DMS114 treated with DMSO at 0.1 percent for 48 hours (cell line): Measurements from ENCODE around the gene SLC4A1.
A peak's percentile ranks its signal among the peaks of the same experiment; 100 is the strongest.

Experiments used
- DNase-seq: peaks from one replicate; lab custom pipeline; 2025; ENCODE audit not compliant: unreplicated experiment; lab: John Stamatoyannopoulos, UW

The SLC4A1 gene

DNA sequence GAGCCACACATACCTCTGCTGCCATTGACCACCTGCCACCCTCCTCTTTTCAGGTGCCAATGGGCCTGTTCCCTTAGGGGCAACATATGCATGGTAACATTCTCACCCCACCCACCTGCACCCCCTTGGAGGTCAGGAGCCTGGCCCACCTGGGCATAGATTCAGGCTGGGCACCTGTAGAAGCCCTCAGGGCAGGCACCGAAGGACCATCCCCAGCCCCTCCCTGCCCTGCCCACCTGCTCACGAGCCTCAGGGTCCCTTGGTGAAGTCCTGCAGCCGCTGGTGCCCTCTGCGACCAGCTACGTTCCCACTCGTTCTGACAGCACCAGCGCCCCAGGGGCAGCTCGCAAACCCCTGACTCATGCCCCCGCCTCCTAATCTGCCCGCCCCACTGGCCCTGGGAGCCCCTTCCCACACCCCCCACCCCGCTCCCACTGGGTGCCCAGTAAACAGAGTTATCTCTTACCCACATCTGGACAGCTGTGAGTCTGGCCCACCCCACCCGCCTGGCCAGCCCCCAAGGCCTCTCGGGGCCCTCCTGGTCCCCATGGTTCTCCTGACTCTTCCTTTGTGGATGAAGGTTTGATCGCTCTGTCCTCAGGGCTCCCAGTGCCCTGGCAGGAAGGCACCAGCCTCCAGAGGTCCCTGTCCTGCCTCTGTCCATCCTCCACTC, at the start of gene SLC4A1:
Gene SLC4A1, minus strand, starts transcription at position 318 of the 673 bp plus-strand sequence. CDS start 5,269 bp downstream, outside the sequence.
- DNase-seq = no peak

DNA sequence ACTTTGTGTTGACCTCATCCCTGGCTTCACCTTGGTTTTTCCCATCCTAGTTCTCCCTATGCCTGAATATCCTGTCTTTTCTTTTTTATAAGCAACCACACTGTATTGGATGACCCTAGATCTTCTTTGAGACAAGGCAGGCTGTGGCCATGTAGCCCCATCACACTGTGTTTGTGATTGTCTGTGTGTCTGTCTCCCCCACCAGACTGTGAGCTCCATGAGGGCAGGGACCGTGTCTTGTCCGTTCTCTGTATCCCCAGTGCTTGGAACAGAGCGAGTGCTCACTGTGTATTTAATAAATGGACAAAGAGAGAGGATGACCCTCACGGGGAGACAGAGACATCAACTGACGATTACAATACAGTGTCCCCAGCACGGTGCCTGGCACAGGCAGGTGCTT, 49.6 kb upstream of the SLC4A1 start:
- no peak for DNase-seq

DNA sequence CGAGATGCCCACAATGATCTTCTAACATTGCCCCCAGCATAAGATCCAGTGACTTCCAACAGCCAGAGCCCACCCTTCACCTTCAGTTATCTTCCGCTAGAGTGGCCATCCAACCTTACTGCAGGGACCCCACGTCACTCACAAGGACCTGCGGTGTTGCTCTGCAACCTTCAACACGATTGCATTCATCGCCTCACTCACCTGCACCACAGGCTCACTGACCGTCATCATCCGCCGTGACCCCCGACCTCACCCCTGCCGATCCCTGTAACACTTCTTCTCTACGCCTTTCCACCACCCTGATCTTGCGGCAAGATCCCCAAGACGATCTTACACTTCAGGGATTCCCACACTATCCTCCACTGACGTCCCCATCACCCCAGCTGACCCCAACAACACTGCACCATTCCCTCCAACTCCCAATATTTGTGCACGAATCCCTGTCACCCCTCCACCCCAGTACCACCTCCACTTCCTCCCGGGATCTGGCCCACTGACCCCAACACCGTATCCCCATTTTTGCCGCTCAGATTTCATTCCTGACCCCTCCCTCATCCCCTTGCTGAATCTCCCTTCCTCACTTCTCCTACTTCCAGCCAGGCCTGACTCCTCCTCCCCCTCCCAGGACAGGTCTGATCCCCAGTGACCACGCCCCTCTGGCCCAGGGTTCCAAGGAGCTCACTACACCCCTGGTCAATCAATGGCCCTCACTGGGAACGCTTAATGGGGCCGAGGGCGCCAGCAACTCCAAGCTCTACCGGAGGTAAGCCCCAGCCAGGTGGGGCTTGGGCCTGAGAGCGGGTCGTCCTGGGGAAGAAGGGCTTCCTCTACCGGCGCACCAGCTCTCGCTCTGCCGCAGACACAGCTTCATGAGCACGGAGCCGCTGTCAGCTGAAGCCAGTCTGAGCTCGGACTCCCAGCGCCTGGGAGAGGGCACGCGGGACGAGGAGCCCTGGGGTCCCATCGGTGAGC, 48.1 kb upstream of the SLC4A1 start:
- DNase-seq = no peak

DNA sequence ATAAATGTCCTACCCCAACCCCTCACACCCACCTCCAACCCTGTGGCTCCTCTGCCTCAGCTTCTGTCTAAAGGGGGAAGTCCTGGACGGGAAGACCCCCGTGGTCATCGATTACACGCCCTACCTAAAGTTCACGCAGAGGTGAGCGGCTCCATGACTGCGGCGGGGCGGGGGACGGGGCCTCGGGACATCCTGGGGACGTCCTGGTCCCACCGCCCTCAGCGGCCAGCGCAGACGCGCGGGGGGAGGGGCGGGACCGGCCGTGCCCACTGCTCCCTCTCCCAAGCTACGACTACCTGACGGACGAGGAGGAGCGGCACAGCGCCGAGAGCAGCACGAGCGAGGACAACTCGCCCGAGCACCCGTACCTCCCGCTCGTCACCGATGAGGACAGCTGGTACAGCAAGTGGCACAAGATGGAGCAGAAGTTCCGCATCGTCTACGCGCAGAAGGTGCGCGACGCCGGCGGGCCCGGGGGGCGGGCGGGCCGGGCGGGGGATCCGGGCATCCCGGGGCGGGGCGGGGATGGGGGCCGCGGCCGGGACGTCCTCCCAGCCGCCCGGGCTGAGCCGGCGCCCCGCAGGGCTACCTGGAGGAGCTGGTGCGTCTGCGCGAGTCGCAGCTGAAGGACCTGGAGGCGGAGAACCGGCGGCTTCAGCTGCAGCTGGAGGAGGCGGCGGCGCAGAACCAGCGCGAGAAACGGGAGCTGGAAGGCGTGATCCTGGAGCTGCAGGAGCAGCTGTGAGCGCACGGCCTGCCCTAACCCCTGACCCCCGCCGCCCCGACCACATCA, 47.1 kb upstream of the SLC4A1 start:
- DNase-seq = peak; percentile 14

DNA sequence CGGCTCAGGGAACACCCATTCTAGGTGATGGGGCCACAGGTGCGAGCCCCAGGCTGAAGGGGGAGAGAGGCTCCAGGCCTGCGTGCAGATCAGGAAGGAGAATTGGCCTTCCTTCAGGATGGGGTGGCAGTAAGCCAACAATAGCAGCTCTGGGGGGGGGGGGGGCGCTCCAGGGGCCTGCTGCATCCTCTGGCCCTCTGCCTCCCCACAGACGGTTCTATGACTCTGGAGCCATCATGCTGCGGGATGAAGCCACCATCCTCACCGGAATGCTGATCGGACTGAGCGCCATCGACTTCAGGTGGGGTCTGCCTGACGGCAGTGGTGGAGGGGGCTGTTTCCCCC, 46.6 kb upstream of the SLC4A1 start:
- no peak for DNase-seq

DNA sequence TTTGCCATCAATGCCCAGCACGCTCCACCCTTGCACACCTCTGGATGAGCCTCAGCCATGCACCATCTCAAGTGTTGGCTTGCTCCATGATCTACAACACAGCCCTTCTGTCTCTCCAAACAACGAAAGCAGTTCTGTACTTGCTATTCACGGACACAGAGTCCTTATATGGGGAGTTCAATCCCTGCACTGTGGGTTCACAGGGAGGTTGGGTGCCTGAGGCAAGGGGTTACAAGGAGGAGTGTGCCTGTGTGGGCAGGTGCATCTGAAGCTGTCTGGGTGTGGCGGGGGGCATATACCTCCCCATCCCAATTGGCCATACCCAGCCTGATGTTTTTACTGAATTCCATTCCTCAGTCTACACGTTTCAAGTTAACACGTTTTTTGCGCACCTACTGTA, 46.1 kb upstream of the SLC4A1 start:
- no peak for DNase-seq

DNA sequence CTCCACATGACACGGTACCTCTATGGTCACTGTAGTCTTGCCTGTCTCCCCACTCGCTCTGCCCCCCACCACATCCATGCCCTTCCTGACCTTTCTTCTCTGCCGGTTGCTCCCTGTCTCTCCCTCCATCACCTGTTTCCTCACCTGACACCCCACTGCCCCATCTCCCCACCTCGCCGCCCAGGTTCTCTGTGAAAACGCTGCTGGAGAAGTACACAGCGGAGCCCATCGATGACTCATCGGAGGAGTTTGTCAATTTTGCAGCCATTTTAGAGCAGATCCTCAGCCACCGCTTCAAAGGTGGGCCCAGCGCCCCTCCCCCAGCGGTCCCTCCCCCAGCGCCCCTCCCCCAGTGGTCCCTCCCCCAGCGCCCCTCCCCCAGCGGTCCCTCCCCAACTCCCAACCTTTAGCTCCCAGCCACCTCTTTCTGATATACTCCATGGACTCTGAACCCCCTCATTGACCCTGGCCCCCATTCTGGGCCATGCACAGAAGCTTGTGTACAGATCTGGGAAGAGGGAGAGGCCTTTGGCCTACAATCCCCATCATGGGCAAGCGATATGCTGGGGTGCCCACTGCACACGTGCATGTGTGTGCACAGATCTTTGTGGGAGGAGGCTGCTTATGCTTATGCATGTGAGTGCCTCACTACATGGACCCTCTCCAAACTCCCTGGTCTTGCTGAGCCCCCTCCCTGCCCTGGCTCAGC, 44.6 kb upstream of the SLC4A1 start:
- DNase-seq = no peak

DNA sequence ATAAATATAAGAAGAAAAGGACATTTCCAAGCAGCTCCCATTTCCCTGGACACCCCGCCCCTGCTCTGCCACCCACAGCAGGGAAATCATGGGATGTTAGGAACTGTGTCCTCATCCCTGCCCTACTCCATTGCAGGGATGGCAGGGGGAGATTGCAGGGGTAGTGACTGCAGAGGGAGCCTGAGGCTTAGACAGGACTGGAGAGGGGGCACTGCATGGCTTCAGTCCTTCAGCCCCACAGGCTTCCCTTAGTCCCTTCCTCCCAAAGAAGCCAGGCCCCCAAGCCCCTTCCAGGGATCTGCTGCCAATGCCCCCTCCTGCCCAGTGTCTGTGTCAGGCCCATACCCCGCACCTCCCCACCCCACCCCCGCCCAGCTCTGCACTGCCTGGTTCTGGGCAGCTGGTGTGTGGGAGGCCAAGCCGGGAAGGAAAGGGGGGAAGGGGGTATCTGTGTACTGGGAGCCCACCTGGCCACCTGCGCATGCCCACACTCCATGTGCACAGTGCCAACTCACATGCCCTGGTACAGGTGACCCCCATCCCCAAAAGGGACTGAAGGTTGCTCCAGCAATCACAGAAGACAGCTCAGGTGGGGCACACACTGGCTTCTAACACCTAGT, 43.7 kb upstream of the SLC4A1 start:
- no peak for DNase-seq

DNA sequence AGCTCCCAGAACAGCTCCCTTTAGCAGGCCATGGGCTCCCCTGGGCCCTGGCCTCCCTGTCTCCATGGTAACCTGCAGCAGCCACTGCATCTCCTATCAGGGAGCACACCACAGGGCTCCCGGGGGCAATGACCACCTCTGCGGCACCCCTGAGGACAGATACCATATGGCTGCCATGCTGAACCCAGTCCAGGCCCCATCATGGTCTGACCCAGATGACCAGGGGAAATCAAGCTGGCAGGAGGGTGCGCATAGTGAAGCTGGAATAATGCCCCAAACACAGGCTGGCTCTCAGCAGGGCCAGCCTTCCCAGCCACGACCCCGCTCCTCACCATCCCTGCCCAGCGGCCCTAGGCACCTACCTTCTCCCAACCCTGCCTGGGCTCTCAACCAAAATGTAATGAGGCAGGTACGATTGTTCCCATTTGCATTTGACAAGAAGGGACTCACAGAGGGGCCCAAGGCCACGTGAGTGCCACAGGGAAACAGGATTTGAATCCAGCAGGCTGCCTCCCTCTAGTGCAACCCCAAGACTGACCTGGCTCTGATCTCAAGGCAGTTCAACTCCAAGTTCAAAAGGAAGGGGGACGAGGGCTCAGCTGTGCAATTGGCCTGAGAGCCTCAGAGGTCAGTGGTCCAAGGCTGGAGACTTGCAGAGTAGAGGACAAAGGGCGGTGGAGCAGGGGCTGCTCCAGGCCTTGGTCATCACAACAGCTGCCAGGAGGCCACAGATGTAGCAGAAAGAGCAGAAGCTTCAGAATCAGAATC, 42.9 kb upstream of the SLC4A1 start:
- no peak for DNase-seq

DNA sequence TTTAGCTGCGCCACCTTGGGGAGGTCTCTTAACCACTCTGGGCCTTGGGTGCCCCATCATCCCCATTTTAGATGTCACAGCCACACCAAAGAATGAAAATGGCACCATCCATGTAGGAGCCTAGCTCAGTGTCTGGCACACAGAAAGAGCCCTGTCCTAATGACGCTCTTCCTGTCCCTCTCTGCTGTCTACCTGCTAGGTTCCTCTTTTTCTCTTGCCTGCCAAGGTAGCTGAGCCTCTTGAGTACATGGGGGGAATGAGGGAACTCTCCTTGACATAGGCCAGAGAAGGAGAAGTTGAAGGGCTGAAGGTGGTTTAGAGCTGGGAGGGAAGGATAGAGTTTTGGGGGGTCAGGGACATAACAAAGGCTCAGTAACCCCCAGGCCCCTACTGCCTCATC, 42.3 kb upstream of the SLC4A1 start:
- no peak for DNase-seq

DNA sequence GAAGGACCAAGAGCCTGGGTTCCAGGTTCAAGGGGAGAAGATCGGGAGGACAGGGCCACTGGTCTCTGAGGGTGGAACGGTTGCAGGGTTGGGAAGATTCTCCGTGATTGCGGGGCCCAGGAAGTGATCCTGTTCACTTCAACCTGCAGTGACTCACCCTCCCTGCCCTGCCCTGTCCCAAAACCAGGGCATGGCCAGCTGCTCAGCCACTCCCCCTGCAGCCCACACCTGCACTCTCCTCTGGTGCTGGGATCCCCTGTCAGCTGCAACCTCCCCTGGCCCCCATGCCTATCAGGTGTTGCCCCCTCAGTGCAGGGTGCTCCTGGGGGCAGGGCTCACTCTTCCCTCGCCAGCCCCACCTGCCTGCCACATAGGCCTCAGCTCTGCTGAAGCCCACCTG, 41.5 kb upstream of the SLC4A1 start:
- DNase-seq = no peak

DNA sequence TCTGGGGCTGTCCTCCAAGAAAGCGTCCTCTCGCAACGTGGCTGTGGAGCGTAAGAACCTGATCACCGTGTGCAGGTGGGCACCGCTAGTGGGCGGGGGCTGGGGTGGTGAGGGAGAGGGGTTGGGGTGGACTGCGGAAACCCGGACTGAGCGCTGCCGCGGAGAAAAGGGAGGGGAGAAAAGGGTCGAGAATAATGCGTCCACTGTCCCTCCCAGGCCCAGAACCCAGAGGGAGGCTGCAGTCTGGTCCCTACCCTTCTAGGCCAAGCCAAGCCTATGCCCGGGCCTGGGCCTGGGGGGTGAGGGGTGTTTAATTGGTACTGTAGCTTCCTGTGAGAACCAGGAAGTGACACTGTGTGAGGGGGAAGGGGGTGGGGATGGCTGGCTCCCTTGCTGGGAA, 40.9 kb upstream of the SLC4A1 start:
- DNase-seq = no peak

DNA sequence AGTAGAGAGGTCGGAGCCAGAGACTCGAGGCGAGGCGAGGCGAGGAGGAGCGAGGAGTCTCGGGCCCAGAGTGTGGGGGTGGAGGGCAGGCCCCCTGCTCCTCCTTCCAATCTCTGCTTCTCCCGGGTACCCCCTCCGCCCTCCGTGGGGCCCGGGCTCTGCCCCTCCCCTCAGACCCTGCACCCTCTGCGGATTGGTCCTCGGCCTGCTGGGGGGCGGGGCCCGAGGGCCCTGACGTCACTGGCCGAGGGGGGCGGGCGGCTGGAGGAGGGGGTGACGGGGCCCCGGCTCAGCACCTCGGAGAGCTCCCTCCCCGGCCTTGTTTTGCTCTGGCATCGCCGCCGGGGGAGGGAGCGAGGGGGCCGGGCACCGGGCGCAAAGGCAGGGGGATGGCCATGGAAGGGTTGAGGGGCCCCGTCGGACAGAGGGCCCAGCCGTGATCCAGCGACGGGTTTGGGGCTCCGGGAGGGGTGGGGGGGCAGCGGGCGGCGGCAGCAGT, 40.4 kb upstream of the SLC4A1 start, which contains the start of gene RUNDC3A:
Gene RUNDC3A, plus strand, starts transcription at position 282 of the 499 bp plus-strand sequence. CDS start 232 bp downstream, outside the sequence.
- peak; percentile 31 for DNase-seq

DNA sequence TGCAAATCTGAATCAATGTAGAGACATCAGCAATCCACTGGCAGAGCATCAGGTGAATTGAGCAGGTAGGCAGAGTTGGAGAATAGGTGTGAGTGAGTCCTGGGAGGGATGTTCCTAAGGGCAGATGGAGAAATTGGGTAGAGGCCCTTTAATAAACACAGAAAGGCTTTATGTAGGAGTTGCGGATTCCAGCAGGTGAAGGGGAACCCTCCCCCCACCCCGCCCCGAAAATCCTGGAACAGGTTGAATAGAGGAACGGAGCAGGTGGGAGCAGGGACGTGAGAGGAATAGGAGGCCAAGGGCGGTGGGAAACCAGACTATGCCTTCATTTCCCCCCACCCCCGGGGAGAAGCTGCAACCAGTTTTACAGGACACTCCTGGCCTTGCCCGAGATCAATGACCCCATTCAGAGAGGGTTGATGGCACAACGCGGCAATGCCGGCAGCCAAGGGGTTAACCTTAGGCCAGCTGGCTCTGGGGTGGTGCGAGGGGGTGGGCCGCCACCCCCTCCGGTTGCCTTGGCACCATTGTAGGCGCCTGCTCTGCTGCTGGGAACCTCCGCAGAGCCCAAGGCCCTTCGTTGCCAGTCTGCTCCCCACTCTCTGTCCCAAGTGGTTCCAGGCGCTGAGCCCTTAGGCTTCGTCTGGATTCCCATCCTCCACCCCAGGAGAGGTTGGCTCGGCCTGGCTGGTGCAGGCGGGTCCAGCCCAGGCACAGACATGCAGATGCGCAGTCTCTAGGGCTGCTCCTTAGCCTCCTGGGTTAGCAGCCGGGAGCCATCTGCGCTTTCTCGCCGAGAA, 39.7 kb upstream of the SLC4A1 start:
- peak; percentile 13 for DNase-seq

DNA sequence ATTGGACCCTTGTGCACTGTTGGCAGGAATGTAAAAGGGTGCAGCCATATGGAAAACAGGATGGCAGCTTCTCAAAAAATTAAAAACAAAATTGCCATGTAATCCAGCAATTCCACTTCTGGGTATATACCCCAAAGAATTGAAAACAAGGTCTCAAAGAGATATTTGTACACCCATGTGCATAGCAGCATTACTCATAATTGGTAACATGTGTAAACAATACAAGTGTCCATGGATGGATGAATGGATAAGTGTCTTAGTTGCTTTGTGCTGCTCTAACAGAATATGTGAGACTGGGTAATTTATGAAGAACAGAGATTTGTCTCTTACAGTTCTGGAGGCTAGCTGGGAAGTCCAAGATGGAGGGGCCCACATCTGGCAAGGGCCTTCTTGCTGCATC, 36.7 kb upstream of the SLC4A1 start:
- no peak for DNase-seq

DNA sequence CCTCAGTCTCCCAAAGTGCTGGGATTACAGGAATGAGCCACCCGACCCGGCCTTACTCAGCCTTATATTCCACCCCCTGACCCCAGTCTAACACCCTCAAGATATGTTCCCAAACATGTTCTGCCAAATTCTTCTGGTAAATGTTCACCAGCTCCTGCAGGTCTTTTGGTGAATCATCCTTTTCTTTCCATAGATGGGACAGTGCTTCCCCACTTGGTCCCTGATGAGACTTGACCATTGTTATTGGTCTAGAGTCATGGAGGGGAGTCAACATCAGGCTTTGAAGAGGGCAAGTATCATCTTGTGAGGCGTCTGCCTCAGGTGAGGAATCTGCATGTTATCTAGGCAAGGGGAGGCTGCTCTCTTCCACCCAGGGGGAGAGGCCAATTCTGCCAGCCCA, 30.0 kb upstream of the SLC4A1 start:
- no peak for DNase-seq

DNA sequence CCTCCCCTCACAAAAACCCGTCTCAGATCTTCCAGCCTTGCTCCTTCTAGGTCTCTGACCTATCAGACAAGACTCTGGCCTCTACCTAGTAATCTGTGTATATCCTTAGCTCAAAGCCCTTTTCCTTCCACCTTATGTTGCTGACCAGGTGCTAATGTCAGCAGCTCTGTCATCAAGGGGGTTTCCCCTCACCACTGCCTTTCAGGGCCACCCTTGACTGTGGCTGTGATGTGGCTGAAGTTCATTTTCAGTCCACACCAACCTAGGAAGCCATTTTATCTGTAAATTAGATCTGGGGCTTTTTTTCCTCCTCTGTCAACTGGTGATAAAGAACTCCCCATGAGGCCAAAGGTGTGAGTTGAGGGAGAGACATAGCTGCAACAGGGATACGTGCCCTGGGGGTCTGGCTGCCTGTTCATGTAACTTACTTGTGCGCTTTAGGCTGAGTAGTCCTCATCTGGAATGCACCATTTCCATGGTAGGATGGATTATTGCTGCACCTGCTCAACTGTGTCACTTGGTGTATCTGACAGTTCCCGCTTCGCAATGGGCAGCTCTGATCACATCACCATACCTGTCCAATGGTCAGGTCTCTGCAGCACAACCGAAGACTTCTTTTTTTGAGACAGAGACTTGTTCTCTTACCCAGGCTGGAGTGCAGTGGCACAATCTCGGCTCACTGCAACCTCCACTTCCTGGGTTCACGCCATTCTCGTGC, 25.7 kb upstream of the SLC4A1 start:
- DNase-seq = no peak

DNA sequence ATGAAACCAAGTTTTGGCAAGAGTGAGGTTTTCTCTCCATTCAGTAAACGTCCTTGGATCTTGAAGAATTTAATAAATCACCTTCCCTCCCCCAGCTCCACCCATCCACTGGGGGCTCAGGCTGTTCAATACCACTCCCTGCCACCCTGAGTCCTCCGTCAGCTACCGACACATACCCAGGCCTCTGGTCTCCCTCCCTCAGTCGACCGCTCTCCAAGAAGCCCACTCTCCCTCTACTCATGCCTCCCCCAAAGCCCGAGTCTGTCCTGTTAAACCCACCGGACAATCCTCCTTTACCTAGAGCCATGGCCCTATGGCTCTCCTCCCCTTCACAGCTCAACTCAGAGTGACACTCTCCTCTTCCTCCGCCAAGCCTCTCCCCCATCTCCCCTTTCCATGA, 19.7 kb upstream of the SLC4A1 start:
- no peak for DNase-seq
